CD14-positive monocyte (primary cell): Measurements from ENCODE around the gene RAB37. TPM values are rescaled to one million over a fixed set of nuclear protein-coding genes. Genes with fewer than 3 reads are reported as not detected.

Experiments used
- DNase-seq, 3 donors: peaks; one replicate each; pipeline ENCODE4 v3.0.0-alpha.2; 2011 to 2022
- H2AFZ ChIP-seq: 2 replicates; pipeline ENCODE4 v1.6.0; 2012; ENCODE audit warnings: mild to moderate bottlenecking, low read depth, low read length, inconsistent platforms; ENCODE audit not compliant: insufficient read depth, poor library complexity, severe bottlenecking
- H3K27ac ChIP-seq, 2 donors: 1 replicate in 1 of 2; 2 replicates in 1 of 2; pipeline ENCODE4 v1.5.1; 2012 to 2013; ENCODE audit warnings: low read length in 2 of 2, control low read depth in 1 of 2, inconsistent platforms in 1 of 2, low read depth in 1 of 2, mild to moderate bottlenecking in 1 of 2
- H3K27me3 ChIP-seq, 2 donors: one replicate each; pipeline versions ENCODE4 v1.6.0 to v1.6.1; 2011 to 2013; ENCODE audit warnings: low read length in 2 of 2; ENCODE audit not compliant: control insufficient read depth in 2 of 2, insufficient read depth in 2 of 2
- H3K36me3 ChIP-seq, 2 donors: replicated peaks in 1 of 2; 1 replicate in 1 of 2; 2 replicates in 1 of 2; pipeline versions ENCODE4 v1.5.1 to v1.6.1; 2012 to 2013; ENCODE audit warnings: low read length in 2 of 2, control low read depth in 1 of 2, inconsistent platforms in 1 of 2, mild to moderate bottlenecking in 1 of 2; ENCODE audit not compliant: insufficient read depth in 2 of 2, control insufficient read depth in 1 of 2
- H3K4me1 ChIP-seq, 2 donors: 1 replicate in 1 of 2; 2 replicates in 1 of 2; pipeline versions ENCODE4 v1.5.1 to v1.6.1; 2012 to 2013; ENCODE audit warnings: low read length in 2 of 2, control low read depth in 1 of 2, inconsistent platforms in 1 of 2, mild to moderate bottlenecking in 1 of 2, moderate library complexity in 1 of 2; ENCODE audit not compliant: insufficient read depth in 2 of 2, control insufficient read depth in 1 of 2
- H3K4me2 ChIP-seq: replicated peaks from 2 replicates; pipeline ENCODE3; 2012; ENCODE audit warnings: low read length, moderate library complexity, mild to moderate bottlenecking; ENCODE audit not compliant: poor library complexity, severe bottlenecking; ENCODE audit errors: extremely low read depth
- H3K4me3 ChIP-seq, 3 experiments: fragments of 200-600 bp in 1 of 3; sonication (generic) in 1 of 3; replicated peaks in 1 of 3; 1 replicate in 2 of 3; 2 replicates in 1 of 3; pipeline ENCODE4 v1.5.1; 2011 to 2013; ENCODE audit warnings: low read length in 3 of 3, mild to moderate bottlenecking in 3 of 3, control low read depth in 2 of 3, low read depth in 2 of 3, inconsistent platforms in 1 of 3, moderate library complexity in 1 of 3
- H3K79me2 ChIP-seq: 2 replicates; pipeline ENCODE4 v1.6.0; 2012; ENCODE audit warnings: mild to moderate bottlenecking, control low read depth, inconsistent platforms, low read length, moderate library complexity; ENCODE audit not compliant: insufficient read depth
- H3K9ac ChIP-seq: 2 replicates; pipeline ENCODE4 v1.6.0; 2017; ENCODE audit warnings: low read length, mild to moderate bottlenecking; ENCODE audit not compliant: insufficient read depth, poor library complexity, severe bottlenecking
- H3K9me3 ChIP-seq, 2 donors: replicated peaks in 1 of 2; 1 replicate in 1 of 2; 2 replicates in 1 of 2; pipeline versions ENCODE4 v1.5.1 to v1.6.1; 2012 to 2013; ENCODE audit warnings: low read length in 2 of 2, control low read depth in 1 of 2; ENCODE audit not compliant: control insufficient read depth in 1 of 2, insufficient read depth in 1 of 2
- H4K20me1 ChIP-seq: 2 replicates; pipeline ENCODE4 v1.6.0; 2012; ENCODE audit warnings: mild to moderate bottlenecking, low read length, control low read depth, moderate library complexity; ENCODE audit not compliant: insufficient read depth
- H3K27ac Mint-ChIP-seq, 7 donors: one replicate each; pipeline ENCODE4 v1.8.0; 2020; ENCODE audit warnings: mild to moderate bottlenecking in 7 of 7, mixed read lengths in 7 of 7, moderate library complexity in 6 of 7, inconsistent platforms in 2 of 7
- H3K27me3 Mint-ChIP-seq, 3 donors: one replicate each; pipeline ENCODE4 v1.8.0; 2021 to 2022; ENCODE audit warnings: low read depth in 3 of 3, mild to moderate bottlenecking in 3 of 3, mixed read lengths in 3 of 3, moderate library complexity in 3 of 3, inconsistent platforms in 1 of 3
- H3K36me3 Mint-ChIP-seq, 2 donors: one replicate each; pipeline ENCODE4 v1.8.0; 2020; ENCODE audit warnings: mixed read lengths in 2 of 2, inconsistent platforms in 1 of 2, mild to moderate bottlenecking in 1 of 2
- H3K4me1 Mint-ChIP-seq: one replicate; pipeline ENCODE4 v1.8.0; 2020; ENCODE audit warnings: mild to moderate bottlenecking, mixed read lengths
- H3K4me3 Mint-ChIP-seq, 2 donors: one replicate each; pipeline ENCODE4 v1.8.0; 2020; ENCODE audit warnings: mild to moderate bottlenecking in 2 of 2, mixed read lengths in 2 of 2, moderate library complexity in 1 of 2
- H3K9me3 Mint-ChIP-seq, 7 donors: one replicate each; pipeline ENCODE4 v1.8.0; 2020 to 2022; ENCODE audit warnings: mixed read lengths in 7 of 7, mild to moderate bottlenecking in 6 of 7, moderate library complexity in 6 of 7, inconsistent platforms in 2 of 7
- CTCF ChIP-seq: fragments of 200-600 bp; IDR thresholded peaks from one replicate; pipeline ENCODE4 v1.8.0; 2022; ENCODE audit warnings: antibody characterized with exemption, mild to moderate bottlenecking
- WGBS: methylation state at CpG from one replicate; pipeline ENCODE4 v1.1.5; 2013; ENCODE audit warnings: missing lambda C conversion rate; ENCODE audit not compliant: insufficient coverage; 5-methylcytosine and 5-hydroxymethylcytosine counted together
- intact Hi-C, 2 donors: fragments of 100-400 bp; cut with micrococcal nuclease; formaldehyde crosslinking; loops; one replicate each; pipeline versions ENCODE4 v1.15.0 to v1.15.1; 2023
- polyA plus RNA-seq, 3 donors: library from polyadenylated mRNA; depleted of rRNA in 1 of 3; unstranded in 2 of 3; stranded (reverse) in 1 of 3; fragments of 300-500 nt in 2 of 3; fragments of >200 nt in 1 of 3; fragmentation: Illumina TruSeq in 2 of 3; gene quantifications; 1 replicate in 2 of 3; 2 replicates in 1 of 3; pipeline ENCODE4 v1.2.3, GENCODE V29; 2012 to 2021

RAB37 gene
- polyA plus RNA-seq, 3 donors = 26.8 to 40.9 (median 33.1) TPM

DNA sequence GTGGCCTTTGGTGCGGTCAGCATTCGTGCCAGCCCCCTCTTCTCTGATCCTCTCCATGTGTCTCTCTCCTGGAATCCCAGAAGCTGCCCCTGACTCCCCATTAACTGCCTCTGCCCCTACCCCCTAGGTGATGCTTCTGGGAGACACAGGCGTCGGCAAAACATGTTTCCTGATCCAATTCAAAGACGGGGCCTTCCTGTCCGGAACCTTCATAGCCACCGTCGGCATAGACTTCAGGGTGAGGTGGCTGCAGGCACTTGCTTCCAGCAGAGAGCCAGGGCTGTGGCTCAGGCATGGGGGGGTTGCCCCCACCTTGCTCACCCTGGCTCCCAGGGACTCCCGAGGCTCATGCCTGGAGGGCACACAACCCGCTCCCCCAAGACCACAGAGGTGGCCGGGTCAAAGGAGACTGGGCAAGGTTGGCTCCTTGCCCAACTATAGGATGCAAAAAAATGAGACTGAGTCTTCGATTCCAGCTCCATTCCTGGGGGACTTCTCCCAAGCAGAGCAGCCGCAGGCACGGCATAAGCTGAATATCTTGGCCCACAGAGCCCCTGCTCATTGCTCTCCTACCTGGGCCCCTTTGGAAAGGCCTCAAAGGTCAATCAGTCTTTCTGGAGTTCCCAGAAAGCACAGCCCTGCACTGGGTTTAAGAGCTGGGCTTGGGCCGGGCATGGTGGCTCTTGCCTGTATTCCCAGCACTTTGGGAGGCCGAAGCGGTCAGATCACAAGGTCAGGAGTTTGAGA lies 3.8 kb downstream of the RAB37 start:
- peaks cover 9 to 19% of the 10 kb centered on the region in 2 donors for H3K36me3 Mint-ChIP-seq
- intact Hi-C loops = loop anchor here in 1 of 2 donors (5.0 to 10.0 kb wide), 2 partner anchors 121 to 214 kb away; no protein-coding TSS in a partner anchor
- H4K20me1 ChIP-seq = no peaks in the 10 kb centered on the region

DNA sequence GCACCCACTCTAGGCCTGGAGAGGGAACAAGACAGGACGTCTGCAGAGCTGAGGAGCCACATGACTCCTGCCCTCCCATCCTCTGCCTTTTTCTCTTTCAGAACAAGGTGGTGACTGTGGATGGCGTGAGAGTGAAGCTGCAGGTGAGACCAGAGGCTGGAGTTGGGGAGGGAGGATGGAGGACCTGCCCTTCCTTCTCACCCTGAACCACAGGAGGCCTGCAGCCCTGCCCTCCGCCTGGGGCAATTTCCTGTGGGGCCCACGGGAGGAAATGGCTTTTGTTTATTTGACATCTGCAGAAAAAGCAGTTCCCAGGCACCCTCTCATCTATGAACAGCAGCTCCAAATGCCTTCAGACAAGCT lies 5.1 kb downstream of the RAB37 start:
- H3K9me3 ChIP-seq = no peaks in the 10 kb centered on the region
- peaks cover 59% of the 10 kb centered on the region for H3K79me2 ChIP-seq
- peak in 1 of 3 donors; percentile 18 for DNase-seq
- no peaks in the 10 kb centered on the region for H4K20me1 ChIP-seq
- Mint-ChIP-seq H3K27ac (peak overlapping the region; percentile 44 to 86 (median 66)), H3K36me3 (peaks cover 9 to 21% of the 10 kb centered on the region in 2 donors), H3K4me1 (peaks cover 87% of the 10 kb centered on the region), H3K27me3 (peaks cover 0 to 3% (median 0%) of the 10 kb centered on the region in 3 donors), H3K9me3 (peaks cover 0 to 2% (median 0%) of the 10 kb centered on the region in 7 donors), H3K4me3 (peak overlapping the region; percentile 60 to 75)
- no CpG with 5 or more reads among the region's 4 CpGs for WGBS
- H2AFZ ChIP-seq = peak overlapping the region; percentile 32
- H3K27me3 ChIP-seq = no peaks in the 10 kb centered on the region
- intact Hi-C loops = loop anchor here in 1 of 2 donors (5.0 to 10.0 kb wide), 2 partner anchors 120 to 213 kb away; no protein-coding TSS in a partner anchor
- peak overlapping the region in 1 of 2 donors; percentile 52 for H3K27ac ChIP-seq
- peak overlapping the region; percentile 47 for H3K4me2 ChIP-seq
- no peak for TF ChIP-seq CTCF
- peak overlapping the region; percentile 29 for H3K9ac ChIP-seq
- H3K4me3 ChIP-seq = peak overlapping the region in 1 of 3 experiments; percentile 42
- no peaks in the 10 kb centered on the region for H3K36me3 ChIP-seq
- H3K4me1 ChIP-seq = peaks cover 89 to 99% of the 10 kb centered on the region in 2 donors

More for the DNA sequence above, 3.8 kb downstream of the RAB37 start:
- Mint-ChIP-seq H3K4me1 (peaks cover 84% of the 10 kb centered on the region), H3K4me3 (peak overlapping the region in 1 of 2 donors; percentile 80), H3K9me3 (peaks cover 0 to 2% (median 0%) of the 10 kb centered on the region in 7 donors), H3K27me3 (peaks cover 0 to 6% (median 0%) of the 10 kb centered on the region in 3 donors), H3K27ac (peak overlapping the region in 4 of 7 donors; percentile 15 to 40 (median 28))
- Histone ChIP-seq H3K4me2 (no peak overlapping the region), H3K79me2 (peaks cover 60% of the 10 kb centered on the region), H3K27me3 (no peaks in the 10 kb centered on the region), H3K9ac (no peak overlapping the region), H3K36me3 (no peaks in the 10 kb centered on the region), H3K27ac (no peak overlapping the region), H3K9me3 (no peaks in the 10 kb centered on the region), H2AFZ (no peak overlapping the region), H3K4me3 (no peak overlapping the region), H3K4me1 (peaks cover 88 to 98% of the 10 kb centered on the region in 2 donors)
- TF ChIP-seq CTCF = no peak
- WGBS = 71% methylated on average over 16 of the region's 17 CpGs
- no peak for DNase-seq
